Measurements from ENCODE around the gene BABAM2. TPM values are rescaled to one million over a fixed set of nuclear protein-coding genes. Genes with fewer than 3 reads are reported as not detected.

The BABAM2 gene
- total and polyA plus RNA-seq, 10 of the 15 experiments (the other 5 are each of a cell fraction or from before 2014, with no cell fraction given) = 30.7 to 59.9 (median 44.5) TPM

GRCh38 chr2:28349546-28350165, 459.1 kb downstream of the BABAM2 start:
- intact Hi-C loops (cut with micrococcal nuclease; ENCODE audit: unreplicated experiment) (no loop called here), in situ Hi-C loops (cut with MboI) (no loop called here)
- H3K4me1 ChIP-seq (ENCODE audit: control insufficient read depth, insufficient read depth, low read length) = no peaks in the 10 kb centered on the region
- no peak for DNase-seq (ENCODE audit: low read depth, low spot score)
- CTCF ChIA-PET = no interaction called here
- no peak for FAIRE-seq
- H3K36me3 ChIP-seq (ENCODE audit: control insufficient read depth in 2 of 2, insufficient read depth in 2 of 2, low read length in 1 of 2) = no peaks in the 10 kb centered on the region
- H3K79me2 ChIP-seq (ENCODE audit: control insufficient read depth, insufficient read depth, low read length) = no peaks in the 10 kb centered on the region
- no peaks in the 10 kb centered on the region for H4K20me1 ChIP-seq (ENCODE audit: control insufficient read depth, insufficient read depth)
- no peaks in the 10 kb centered on the region for H3K9me3 ChIP-seq (replicated peaks; ENCODE audit: control insufficient read depth, insufficient read depth, low read length)
- no peak overlapping the region for H3K9ac ChIP-seq (ENCODE audit: control insufficient read depth, insufficient read depth, low read length)
- no peak overlapping the region for H3K4me3 ChIP-seq
- H3K4me2 ChIP-seq (ENCODE audit: control insufficient read depth, insufficient read depth) = no peak overlapping the region
- no peak overlapping the region for H3K27ac ChIP-seq (ENCODE audit: control insufficient read depth, insufficient read depth)
- POLR2A ChIA-PET = interaction anchor here (0.6 to 1.1 kb wide), 2 partner anchors 9 to 1550 kb away, joined by 3 read pairs; no protein-coding TSS in a partner anchor
- no peaks in the 10 kb centered on the region for H3K27me3 ChIP-seq (replicated peaks in 1 of 2; ENCODE audit: control insufficient read depth in 2 of 2, insufficient read depth in 2 of 2, low read length in 1 of 2)
- RAD21 ChIA-PET (ENCODE audit: unreplicated experiment) = no interaction called here
- BruUV-seq (replicated peaks) = no TSS peak
- ATAC-seq = no peak
- no peak overlapping the region for H2AFZ ChIP-seq (ENCODE audit: control insufficient read depth, low read depth, low read length)
- WGBS (ENCODE audit: insufficient coverage, insufficient replicate concordance, low lambda C conversion rate, missing lambda C conversion rate) = 30% methylated on average over 11 of the region's 11 CpGs
- SMC1A ChIA-PET (ENCODE audit: uncharacterized antibody, unreplicated experiment) = no interaction called here
- TF ChIP-seq ZZZ3 (IDR thresholded peaks at IDR 0.05; ENCODE audit: control insufficient read depth, insufficient read length, low read depth) (no peak), EED (IDR thresholded peaks at IDR 0.05; ENCODE audit: low read depth) (no peak), RELA (IDR thresholded peaks at IDR 0.05; ENCODE audit: borderline replicate concordance, partially characterized antibody) (no peak), POLR2A (IDR thresholded peaks at IDR 0.05; ENCODE audit: low read depth, low read length) (no peak), ASH2L (IDR thresholded peaks at IDR 0.05; ENCODE audit: borderline replicate concordance, low read depth) (no peak), E4F1 (IDR thresholded peaks at IDR 0.05; ENCODE audit: borderline replicate concordance, partially characterized antibody) (no peak), SP1 (IDR thresholded peaks at IDR 0.05; ENCODE audit: low read depth, low read length) (no peak), ELK1 (IDR thresholded peaks at IDR 0.05; ENCODE audit: low read depth, low read length) (no peak), E2F8 (IDR thresholded peaks at IDR 0.05; ENCODE audit: low read depth, partially characterized antibody) (no peak), IRF3 (IDR thresholded peaks at IDR 0.05) (no peak), CTCF (IDR thresholded peaks at IDR 0.05 in 2 of 3, conservative IDR thresholded peaks at IDR 0.05 in 1 of 3; ENCODE audit: control insufficient read depth in 2 of 3, extremely low read depth in 1 of 3, insufficient read depth in 1 of 3, low read depth in 3 of 3, low read length in 3 of 3) (no peak), ZNF217 (IDR thresholded peaks at IDR 0.05) (no peak)
- TF ChIP-seq, protein P1, sequence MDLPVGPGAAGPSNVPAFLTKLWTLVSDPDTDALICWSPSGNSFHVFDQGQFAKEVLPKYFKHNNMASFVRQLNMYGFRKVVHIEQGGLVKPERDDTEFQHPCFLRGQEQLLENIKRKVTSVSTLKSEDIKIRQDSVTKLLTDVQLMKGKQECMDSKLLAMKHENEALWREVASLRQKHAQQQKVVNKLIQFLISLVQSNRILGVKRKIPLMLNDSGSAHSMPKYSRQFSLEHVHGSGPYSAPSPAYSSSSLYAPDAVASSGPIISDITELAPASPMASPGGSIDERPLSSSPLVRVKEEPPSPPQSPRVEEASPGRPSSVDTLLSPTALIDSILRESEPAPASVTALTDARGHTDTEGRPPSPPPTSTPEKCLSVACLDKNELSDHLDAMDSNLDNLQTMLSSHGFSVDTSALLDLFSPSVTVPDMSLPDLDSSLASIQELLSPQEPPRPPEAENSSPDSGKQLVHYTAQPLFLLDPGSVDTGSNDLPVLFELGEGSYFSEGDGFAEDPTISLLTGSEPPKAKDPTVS (IDR thresholded peaks at IDR 0.05; ENCODE audit: low read depth, low read length) = no peak
